NCI-H1092 (cell line): ENCODE results near the gene PSMG4.

ENCODE experiments used
- DNase-seq: peaks from one replicate; lab custom pipeline; 2025; lab: John Stamatoyannopoulos, UW

PSMG4 gene

DNA sequence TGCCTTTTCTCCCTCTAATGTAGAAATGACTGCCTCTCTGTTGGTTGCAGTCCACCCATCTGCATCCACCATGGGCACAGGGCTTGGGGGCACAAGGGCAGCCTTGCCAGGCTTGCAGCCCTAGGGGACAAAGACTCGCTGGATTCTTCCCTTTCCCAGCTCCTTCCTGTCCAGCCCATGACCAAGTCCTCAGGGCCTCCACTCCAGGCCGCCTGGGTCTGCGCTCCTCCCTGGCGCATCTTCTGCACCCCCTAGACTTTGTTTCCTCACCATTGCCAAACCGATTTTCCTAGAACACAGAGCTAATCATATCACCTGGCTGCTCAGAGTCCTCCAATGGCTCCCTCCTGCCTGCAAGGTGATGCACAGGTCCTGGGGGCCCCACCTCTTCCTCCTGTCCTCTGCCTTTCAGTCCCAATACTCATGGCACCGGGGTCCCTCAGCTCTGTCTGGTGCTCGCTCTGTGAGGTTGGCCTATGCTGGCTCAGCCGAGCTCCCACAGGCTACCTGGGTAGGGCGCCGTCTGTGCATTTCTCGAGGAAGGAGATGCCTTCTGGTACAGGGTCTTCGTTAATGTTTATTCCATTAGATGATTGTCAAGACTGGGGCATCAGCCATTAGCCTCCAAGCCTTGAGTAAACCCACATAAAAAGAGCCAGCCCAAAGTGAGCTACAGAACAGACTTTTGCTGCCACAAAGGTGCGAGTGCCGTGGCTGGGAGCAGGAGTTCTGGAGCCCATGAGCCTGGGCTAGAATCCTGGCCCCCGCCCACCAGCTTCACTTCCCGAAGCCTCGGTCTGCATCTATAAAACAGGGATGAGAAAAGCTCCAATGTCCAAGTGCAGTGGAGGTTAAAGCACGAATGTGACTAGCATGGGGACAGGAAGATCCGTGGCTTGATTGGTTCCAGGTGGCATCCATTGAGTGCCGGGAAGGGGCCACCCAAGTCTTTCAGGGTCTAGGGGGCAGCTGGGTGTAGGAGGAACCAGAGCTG, 17.7 kb downstream of the PSMG4 start:
- no peak for DNase-seq

DNA sequence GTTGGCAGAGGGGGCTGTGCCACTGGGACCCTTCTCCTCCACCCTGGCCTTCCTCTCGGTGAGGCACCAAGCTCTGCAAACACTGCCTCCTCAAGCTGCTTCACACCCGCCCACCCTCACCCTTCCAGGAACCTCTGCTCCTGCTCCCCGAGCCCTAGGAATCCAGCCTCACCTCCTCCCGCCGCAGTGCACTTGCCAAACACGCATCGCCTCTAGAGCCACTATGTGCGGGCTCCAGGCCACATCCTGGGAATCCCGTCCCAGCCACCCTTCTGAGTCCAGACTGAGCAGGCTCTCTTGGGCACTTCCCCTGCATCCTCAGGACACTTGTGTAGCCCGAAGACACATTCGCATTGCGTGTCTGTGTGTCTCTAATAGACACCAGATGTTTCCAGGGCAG, 18.5 kb downstream of the PSMG4 start:
- no peak for DNase-seq

DNA sequence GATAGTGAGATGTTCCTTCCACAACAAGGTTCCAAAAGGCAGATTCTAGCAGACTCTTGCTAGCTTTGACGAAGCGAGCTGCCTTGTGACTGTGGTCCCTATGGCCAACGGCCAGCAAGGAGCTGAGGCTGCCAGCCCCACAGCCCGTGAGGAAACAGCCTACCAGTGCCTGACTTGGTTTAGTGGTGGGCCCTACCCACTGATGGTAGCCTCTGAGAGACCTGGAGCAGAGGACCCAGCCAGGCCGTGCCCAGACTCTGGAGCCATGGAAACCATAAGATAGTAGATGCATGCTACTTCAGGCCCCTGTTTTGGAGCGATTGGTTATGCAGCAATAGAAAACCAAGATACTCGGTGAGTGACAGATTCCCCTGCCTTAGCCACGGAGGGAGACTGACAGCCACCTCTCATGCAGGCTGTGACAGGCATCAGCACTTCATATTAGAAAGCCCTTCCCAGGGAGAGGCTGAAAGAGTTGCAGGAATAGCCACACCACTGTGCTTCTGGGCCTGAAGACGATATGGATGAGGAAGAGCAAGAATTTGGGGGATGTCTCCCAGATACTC, 19.2 kb downstream of the PSMG4 start:
- no peak for DNase-seq

DNA sequence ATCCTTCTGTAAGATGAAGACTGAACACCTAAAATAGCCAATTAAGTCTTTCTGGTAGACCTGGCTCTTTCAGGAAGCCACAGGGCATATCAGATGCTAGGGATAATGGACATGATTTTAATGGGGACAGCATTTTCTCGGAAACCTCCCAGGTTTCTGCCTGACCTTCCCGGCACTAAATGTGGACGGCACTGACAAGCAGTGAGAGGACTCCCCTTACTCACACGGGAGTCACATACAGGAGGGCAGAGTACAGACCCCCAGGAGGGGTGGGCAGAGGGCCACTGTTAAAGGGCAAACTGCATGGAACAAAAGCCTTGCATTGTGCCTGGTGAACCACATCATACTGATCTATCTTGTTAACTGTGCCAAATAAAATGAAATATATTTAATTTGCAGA, 19.9 kb downstream of the PSMG4 start:
- DNase-seq, result no peak

DNA sequence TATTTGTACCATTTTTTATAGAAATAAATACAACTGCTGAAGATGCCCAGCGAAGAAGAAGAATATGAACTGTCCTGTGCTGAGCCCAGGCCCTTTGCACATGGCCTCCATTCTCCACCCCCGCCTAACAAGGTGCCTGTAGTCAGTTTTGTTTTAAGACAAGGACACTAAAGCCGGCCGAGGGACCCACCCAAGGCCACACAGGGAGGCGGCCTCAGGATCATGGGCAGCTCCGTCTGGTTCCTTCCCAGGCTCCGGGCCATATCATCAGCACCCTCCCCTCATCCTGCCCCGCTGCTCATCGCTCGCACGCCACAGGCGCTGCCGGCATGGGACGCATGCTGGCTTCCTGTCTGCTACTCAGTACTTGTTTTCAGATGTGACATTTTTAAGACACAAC, 21.3 kb downstream of the PSMG4 start:
- no peak for DNase-seq

DNA sequence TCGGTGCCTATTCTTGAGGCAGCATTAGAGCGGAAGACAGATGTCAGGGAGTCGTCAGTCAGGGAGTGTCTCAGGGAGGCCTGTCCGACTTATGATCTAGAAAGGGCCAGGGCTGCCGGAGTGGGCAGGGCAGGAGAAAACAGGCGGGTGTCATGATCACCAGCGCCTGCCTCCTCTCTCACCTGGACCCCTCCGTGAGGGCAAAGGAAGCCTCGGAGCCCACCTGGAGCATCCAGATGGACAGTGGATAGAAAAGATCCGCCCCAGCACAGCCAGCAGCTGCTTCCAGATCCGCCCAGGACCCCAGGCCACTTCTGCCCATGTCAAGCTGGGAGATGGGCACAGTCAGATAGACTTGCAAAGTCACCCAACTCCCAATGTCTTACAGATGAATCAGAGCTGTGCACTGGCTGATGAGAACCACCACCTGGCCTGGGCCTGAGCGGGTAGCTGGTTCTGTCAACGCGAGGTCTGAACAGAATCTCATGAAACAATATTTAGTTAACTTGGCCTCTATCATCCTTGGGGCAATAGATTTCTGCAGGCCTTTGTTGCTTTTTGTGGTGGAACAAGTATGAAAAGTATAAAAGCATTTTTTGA, 22.2 kb downstream of the PSMG4 start:
- no peak for DNase-seq

DNA sequence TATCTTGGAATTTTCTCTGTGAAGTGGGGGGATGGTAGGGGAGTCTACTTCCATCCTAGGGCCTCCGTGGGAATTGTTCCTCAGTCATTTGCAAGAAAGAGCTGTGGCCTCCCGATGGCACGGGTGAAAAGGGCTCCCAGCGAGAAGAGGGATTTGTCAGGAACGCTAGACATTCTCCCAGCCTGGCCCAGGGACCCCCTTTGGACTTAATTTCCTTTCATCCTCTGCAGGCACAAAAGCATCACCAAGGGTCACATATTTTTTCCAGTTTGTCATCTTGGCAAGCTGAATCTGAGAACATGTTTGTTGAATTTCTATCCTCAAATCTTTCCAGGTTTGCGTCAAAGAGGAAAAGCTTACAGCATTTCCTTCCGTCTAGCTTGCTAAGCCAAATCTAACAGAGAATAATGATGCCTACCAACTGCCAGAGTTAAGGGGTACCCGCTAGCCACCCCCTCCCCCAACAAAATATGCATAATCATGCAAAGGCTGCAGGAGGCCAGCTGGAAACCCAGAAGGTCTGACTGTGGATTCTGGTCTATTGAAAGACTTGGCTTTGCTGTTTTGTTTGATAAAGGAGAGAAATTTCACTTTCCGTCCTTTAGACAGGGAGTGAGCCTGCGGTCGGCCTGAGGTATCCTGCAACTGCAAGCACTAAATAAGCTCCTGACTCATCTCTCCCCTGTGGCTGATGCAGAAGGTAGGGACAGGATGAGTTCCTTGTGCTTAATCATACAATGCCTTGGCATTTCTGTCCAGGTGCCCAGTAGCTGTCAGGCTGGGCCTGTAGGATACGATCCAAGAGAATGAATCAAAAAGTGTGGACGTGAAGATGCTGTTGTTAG, 23.1 kb downstream of the PSMG4 start:
- DNase-seq, result no peak

DNA sequence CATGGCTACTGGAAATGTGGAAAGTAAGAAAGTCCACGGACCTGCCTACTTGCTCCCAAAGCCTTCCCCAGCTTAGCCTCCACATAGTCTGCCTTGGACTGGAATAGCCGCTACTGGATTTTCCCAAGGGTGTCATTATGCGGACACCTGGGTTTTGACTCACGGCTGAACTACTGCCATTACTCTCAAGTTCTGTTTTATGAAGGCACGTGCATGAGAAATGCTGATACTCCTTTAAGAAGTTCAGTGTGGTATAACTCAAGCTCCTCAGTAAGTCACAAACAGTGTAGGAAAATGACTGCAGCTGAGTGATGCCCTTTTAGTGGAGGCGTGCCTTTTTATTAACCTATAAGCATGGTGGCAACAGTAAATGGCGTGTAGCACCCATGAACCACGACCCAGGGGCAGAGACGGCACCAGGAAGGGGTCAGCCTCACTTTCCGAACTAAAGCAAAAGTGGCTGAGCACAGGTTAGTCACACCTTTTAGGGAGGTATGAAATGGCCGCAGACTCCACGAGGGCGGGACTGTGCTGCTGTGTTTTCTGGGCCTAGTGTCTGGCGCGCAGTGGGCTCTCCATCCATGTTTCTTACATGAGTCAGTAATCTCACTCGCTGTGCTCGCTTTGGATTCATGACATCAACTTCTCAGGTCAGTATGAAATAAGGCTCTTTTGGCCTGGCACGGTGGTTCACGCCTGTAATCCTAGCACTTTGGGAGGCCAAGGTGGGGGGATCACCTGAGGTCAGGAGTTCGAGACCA, 23.9 kb downstream of the PSMG4 start:
- no peak for DNase-seq

DNA sequence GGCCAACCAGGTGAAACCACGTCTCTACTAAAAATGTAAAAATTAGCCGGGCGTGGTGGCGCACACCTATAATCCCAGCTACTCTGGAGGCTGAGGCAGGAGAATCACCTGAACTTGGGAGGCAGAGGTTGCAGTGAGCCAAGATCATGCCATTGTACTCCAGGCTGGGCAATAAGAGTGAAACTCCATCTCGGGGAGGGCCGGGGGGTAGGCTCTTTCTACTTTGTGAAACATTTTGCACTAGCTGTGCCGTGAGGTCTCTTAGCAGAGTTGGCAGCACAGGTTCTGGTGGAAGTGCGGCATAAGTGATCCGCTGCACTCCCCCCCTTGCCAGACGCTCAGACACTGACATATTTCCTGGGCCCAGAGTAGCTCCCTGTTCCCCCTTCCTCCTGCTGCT, 24.5 kb downstream of the PSMG4 start:
- no peak for DNase-seq

DNA sequence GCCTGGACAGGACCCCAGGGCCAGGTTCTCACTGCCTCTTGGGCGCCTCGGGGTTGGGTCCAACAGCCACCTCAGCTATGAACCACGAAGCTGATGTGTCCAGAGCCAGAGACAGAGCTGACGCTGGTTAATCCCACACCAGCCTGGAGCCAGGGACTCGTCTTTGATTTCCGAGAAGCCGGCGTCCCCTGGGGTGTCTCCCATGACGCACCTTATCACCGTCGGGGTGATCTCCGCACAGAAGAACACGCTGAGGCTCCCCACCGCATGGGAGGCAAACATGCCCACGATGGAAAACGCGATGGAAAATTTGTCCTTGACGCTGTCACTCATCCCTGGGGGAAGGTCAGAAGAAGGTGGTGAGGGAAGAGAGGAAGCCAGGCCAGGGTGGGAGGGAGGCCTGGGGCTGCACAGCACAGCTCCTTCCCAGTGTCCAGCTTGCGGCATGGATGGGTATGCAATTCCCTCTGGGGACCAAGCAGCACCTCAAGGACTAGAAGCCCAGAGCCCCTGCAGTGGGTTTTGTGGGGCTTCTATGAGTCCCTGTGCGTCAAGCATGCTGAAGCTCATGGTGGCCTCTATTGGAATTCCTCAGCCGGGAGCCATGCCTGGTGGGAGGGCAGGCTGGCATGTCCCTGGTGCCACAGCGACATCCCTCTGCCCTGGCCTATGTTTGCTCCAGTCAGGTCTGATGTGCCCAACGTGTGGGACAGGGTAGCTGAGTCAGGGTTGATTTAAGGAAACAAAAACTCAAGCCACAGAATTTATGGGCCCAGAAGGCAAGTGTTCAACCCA, 25.1 kb downstream of the PSMG4 start:
- no peak for DNase-seq

DNA sequence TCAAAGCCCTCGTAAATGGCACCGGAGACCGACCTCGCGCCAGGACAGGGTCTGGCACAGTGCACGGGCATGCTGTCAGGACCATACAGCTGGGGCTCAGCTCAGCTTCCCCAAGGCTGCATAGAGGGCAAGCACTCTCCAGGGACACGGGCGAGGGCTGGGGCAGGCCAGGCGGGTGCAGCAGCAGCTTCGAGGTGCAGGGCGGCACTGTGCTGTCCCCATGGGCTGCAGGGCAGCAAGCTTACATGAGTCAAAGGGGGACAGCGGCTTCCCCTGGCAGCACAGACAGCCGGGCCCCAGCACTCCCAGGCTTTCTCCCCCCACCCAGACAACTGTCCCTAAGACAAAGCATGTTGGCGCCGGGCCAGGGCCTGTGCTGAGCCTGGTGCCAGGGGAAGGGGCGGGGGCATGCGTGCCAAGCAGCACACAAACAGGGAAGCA, 25.7 kb downstream of the PSMG4 start:
- peak; percentile 21 for DNase-seq

DNA sequence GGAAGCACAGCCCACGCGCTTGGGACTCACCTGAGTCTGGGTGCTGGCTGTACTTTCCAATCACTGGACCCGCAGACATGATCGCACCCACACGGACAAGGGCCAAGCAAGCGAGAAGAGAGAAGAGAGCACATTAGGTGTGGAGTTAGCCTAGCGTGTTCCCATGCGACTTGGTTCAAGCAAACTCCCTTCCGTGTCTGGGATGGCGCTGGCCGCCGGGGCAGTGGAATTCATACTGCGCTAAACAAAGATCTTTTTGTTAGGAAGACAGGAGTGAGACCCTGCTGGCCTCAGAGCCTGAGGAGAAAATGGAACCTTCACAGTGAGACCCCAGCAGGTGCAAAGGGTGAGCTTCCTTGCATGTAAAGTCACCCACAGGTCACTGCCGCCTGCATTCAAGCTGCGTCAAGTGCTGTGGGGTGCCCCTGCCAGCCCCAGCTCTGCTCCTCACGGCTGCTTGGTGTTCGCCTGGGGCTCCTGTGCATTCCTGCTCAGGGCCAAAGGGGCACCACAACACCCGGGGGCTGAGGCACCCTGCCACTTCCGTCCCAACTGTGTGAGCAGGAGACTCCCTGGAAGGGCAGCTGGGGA, 26.4 kb downstream of the PSMG4 start:
- no peak for DNase-seq

DNA sequence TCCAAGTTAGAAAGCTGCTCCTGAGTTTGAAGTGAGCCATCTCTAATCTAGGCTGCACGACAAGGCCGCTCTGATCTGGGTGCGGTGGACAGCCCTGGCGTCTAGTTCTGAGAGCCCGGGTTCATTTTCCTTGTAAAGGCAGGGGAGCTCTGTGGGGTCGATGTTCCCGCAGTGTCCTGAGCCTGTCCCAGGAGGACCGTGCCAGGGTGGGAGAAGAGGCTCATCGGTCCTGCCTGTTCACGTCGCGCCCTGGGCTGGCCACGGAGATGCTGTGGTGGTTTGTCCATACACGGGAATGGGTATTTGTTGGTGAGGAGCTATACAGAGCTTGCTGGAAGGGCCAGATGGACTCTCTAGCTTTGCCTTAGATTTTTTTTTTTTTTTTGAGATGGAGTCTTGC, 27.0 kb downstream of the PSMG4 start:
- DNase-seq, result no peak

DNA sequence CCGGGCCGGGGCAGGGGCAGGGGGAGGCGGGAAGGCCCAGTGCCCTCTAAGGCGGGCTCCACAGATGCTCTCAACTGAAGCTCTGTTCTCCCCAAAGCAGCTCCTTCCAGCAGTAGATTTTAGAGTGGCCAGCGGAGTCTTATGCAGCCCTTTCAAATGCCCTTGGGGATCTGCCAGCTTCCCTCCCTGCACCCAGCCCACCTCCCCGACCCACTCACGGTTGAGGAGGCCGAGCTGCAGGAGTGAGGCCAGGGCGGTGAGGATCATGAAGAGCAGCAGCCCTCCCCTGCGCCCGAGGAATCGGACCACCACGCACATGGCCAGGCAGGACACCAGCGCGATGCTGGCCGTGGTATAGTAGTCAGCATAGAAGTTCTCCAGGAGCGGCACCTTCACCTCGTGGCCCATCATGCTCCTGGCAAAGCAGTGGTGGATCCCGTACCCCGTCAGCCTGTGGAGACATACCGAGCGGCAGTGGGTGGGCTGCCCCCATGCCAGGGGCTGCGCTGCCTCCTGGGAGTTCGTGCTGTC, 28.0 kb downstream of the PSMG4 start:
- DNase-seq, result no peak

DNA sequence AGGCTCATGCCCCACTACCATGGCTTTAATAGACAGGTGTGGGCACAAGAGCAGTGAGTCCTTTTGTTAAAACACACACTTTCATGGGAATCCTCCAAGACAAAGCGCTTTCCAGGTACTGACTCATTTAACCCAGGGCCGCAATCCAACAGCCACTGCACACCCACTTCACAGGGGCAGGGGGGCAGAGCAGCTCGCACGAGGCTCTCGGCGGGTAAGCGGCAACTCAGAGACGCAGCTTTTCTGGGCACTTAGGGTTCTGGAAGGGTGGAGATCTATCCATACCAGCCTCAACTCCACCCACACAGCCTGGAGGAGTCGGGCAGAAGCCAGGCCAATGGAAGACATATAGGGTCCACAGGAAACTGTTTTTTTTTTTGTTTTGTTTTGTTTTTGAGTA, 28.6 kb downstream of the PSMG4 start:
- no peak for DNase-seq

DNA sequence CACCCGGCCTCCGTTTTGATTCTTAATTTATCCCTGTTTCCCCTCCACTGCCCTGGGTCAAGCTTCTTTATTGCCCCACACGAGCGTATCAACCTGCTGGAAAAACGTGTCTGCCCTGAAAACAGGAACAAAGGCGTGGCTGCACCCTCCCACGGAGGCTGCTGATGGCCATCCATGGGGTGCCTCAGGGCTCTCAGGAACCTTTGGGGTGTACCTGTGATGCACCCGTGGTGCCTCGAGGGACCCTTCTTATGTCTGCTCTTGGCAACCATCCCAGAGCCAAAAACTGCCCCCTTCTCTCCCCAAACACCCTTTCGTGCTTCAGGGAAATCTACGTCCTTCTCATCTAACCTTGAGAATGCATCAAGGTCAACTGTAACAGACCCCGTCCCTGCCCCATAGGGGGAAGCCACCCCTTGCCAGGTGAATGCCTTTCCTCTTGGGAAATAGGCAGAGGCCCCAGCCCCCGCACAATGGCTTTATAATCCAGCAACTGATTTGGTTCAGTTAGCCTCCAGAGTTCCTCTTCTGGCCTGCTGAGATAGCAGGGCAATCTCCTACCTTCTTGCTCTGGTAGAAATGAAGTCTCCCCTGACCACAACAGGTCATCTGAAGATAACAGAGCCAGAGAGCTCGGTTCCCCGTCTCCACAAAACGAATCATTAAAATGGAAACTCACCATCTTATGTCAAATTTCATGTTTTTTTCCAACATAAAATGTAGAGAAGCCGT, 29.4 kb downstream of the PSMG4 start:
- DNase-seq, result no peak

DNA sequence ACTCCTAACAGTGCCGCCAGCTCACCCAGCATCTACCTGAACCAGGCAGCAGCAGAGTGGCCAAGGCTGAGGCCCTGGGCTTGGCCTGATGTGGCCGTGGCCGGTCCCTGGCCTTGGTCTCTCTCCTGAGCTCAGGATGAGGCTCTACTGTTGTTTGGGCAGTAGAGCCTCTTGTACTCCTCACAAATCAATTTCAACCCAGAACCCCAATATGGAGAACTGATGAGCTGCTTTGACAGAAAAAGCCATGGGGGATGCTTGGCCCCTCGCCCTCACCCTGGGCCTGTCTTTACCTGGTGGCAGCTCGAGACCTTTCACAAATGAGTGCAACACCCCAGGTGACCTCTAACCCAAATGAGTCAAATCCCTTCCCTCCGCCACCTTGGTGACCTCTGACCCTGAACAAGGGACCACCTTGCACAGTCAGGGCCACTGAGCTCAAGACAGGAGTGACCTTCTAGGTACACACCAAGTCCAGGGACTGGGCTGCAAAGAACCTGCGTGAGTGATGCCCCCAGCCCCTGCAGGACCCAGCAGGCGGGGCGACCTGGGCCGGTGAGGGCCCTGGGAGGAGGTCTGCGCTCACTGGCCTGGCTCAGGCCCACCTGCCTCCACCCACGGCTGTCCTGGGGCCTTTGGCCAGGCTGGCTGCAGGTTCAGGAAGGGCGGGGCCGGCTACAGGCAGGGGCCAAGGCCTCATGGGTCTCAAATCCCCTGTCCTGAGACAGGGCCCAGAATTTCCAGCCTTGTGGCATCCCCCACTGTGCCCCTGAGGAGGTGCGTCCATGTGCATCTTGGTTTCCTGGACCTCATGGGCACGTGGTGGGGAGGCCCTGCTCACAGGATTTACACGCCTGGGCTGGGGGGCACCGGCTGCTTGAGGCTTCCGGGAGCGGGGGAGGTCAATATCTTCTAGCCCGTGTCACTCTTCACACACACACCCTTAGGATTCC, 30.2 kb downstream of the PSMG4 start:
- no peak for DNase-seq

DNA sequence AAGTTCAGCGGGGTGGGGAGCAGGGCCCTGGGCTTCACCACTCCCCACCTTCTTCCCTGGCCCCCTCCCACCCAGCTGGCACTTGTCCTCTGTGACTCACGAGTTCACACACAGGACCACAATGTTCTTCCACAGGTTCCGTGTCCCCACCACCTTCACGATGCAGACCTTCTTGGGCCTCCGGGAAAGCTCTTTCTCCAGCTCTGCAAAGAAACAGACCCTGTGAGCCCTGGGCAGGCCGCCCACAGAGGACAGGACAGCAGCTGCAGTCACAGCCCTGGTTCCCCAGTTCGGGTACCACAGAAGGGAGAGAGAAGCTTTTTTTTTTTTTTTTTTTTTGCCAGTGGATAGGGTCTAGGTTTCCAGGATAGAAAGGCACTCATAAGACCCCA, 30.9 kb downstream of the PSMG4 start:
- DNase-seq, result no peak
